Activated CD4-positive, alpha-beta T cell treated with anti-CD3 and anti-CD28 coated beads for 48 hours (primary cell): ENCODE results near the gene TET2.

ENCODE experiments used
- DNase-seq: peaks from one replicate; pipeline ENCODE4 v3.0.0-alpha.2; 2020

The TET2 gene

DNA sequence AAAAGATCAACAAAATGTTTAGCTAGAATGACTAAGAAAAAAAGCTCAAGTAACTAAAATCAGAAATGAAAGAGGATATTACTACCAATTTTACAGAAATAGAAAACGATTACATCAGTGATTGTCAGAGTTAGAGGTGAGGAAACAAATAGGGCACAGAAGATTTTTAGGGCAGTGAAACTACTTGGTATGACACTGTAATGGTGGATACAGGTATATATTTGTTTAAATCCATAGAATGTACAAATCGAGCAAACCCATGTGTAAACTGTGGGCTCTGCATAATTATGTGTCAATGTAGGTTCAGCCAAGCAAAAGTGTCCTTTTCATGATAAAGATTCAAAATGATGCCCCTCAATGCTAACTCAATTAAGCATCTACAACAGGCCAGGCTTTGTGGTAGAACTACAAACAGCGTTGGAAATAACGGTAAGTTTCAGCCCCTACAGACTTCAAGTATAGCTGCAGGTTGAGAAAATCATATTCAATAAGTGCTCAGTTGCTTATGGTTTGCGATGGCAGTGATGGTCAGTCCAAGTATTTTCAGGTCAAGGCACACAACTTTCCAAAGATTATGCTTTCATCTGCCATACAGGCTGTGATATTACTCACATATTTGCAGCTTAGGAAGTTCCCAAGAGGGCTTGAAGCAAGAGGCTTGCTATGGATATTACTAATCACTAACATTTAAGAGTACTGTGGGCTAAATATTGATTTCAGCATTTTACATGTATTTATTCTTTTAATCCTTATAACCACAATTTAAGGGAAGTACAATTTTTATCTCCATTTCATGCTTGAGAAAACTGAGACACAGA is 158.6 kb downstream of the TET2 start:
- DNase-seq: no peak

DNA sequence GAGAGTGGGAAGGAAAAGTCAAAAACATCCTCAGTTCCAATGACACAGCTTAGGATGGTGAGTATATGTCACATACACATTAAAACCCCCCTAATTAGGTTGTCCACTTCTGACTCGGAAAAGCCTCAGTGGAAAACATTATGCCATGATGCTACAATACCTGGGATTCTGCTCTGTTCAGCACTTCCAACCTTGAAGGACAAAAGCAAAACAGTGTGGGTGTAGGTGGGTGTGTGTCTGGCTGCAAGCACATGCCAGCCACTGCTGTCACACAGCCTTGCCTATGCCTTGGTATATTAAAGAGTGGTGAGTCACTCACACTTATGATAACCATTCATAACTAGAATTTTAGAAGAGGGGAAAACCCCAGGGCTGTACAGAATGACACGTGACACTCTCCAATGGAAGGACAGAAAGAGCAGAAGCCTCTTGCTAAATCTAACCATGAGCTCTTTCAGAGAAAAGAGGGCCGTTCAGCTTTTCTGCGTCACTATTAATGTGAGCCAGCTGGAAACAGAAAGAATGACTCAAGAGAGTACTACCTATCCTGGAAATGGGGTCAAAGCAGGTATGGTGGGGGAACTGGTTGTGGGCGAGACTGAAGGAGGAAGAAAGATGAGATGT is 159.6 kb downstream of the TET2 start:
- peak; percentile 72 for DNase-seq

GRCh38 chr4:105306820-105307219 is 160.1 kb downstream of the TET2 start:
- DNase-seq: peak; percentile 7

DNA sequence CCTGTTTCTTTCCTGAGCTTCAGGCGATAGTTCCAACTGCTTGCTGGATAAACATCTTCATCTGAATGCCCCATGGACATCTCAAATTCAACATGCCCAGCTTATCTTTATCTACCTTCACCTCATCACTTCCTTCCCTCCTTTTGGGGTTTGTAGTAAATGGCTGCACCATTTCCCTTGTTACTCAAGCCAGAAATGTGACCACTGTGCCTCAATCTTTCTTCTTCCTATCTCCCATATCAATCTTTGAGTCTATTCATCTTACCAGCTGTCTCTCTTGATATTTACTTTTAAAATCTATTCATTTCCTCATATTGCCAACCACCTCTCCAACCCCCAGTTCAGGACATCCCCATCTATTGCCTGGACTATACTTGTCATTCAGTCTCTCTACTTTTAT is 171.8 kb downstream of the TET2 start:
- DNase-seq: no peak

GRCh38 chr4:105327222-105327621 is 180.5 kb downstream of the TET2 start:
- peak; percentile 18 for DNase-seq

- DNase-seq: no peak
These were observed 181.3 kb downstream of the TET2 start for GRCh38 chr4:105327956-105328355.

DNA sequence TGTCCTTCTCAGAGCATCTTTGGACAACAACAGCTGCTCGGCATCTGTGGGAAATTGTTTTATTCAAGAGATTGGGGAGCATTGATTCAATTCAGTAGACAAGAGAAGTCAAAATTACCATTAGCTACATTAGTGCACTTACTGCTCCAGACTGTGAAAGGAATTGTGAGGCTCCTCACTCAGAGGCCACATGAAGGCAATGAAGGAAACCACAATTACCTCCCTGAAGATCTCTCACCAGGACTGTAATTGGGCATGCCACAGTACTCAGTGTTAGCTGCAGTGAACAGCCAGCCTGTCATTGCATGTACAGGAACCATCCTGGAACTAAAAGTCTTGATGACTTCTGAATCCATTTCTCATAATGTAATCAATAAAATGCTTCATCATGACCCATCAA is 182.4 kb downstream of the TET2 start:
- DNase-seq: no peak
